ENCODE measurements around the gene ATG7. TPM values are rescaled to one million over a fixed set of nuclear protein-coding genes. Genes with fewer than 3 reads are reported as not detected.

The ATG7 gene
- total RNA-seq, 2 experiments from 2014 or later: 30.5 to 33.6 TPM

DNA sequence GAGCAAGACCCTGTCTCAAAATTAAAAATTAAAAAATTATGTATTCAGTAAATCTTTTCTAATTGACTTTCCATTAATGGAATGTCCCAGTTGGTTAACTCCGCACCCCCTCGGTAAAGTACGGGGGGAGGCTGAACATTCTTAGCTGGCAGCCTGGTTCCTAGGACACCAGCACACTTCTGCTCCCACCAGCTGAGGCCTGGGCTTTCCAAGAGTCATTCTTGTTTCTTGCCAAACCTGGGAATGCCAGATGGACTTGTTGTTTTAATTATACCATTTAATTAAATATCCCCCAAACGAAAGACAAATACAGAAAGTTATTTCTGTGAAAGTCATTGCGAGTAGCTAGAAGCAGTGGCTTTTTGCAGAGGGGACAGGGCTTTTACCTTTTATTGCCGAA is 192.2 kb downstream of the ATG7 start:
- Mint-ChIP-seq H3K9me3 (no peaks in the 10 kb centered on the region), H3K27ac (no peak overlapping the region), H3K27me3 (no peaks in the 10 kb centered on the region), H3K4me3 (no peak overlapping the region), H3K36me3 (peaks cover 9% of the 10 kb centered on the region), H3K4me1 (ENCODE audit: low read depth) (no peaks in the 10 kb centered on the region)
- ChIA-PET CTCF (interaction anchor here (0.5 kb wide), 1 partner anchor 801 kb away, joined by 3 read pairs; no protein-coding TSS in a partner anchor), POLR2A (no interaction called here)
- intact Hi-C loops (cut with micrococcal nuclease): no loop called here
- no peak for DNase-seq

DNA sequence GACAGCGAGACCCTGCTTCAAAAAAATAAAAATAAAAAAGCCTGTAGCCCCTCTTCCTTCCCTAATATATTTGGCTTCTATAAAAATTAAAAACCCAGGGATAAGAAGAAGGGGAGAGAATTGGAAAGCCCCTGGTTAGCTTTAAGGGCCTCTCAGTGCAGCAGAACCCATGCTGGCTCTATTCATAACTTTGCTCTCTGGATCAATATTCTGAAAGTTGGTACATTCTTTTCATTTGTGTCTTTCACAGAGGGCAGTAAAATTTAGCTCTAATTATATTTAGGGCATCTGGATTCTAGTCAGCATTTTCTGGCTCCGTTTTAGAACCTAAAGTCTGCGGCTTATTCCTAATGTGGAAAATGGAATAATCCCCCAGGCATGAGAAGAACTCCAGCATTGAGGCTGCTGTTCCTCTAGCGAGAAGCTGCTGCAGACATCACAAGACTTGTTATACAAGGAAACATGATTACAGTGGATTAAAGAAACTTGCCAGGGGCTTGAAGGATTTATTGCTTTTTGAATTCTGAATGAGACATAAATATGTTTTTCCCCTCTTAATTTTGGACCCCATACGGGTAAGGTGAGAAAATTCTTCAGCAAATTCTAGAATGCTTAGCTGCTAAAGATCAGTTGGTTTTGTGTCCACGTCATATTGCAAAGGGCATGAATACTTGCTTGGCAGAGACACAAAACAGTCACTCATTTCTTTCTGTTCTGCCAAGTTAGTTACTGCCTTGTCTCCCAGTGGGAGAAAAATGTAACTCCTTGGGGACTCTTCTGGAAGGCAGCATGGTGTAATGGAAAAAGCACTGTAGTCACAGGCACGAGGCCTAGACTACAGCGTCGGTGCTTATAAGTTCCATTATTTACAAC is 193.8 kb downstream of the ATG7 start:
- Mint-ChIP-seq H3K27ac (no peak overlapping the region), H3K36me3 (peaks cover 10% of the 10 kb centered on the region), H3K4me1 (ENCODE audit: low read depth) (no peaks in the 10 kb centered on the region), H3K4me3 (no peak overlapping the region), H3K27me3 (no peaks in the 10 kb centered on the region), H3K9me3 (no peaks in the 10 kb centered on the region)
- CTCF ChIA-PET: no interaction called here
- DNase-seq: no peak
- intact Hi-C loops (cut with micrococcal nuclease): no loop called here
- POLR2A ChIA-PET: no interaction called here

DNA sequence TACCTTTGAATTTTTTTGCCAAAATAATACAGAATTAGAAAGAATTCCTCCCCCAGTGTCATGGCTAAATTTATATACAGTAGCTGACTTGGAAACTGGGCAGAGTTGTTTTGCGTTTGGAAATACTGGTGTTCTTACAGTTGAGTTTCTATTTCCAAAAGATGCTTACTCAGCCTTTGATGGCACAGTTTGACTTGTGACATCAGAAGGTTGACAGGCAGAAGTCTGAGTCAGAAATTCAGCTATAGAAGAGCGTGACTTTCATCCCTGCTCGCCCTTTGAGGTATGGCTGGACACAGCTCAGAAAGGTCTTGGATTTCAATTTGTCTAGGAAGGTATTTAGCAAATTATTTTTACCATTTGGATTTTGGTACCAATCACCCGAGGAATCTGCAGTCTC is 195.7 kb downstream of the ATG7 start:
- Mint-ChIP-seq H3K4me1 (ENCODE audit: low read depth) (no peaks in the 10 kb centered on the region), H3K36me3 (peaks cover 10% of the 10 kb centered on the region), H3K4me3 (no peak overlapping the region), H3K27ac (no peak overlapping the region), H3K27me3 (no peaks in the 10 kb centered on the region), H3K9me3 (no peaks in the 10 kb centered on the region)
- no peak for DNase-seq
- CTCF ChIA-PET: no interaction called here
- POLR2A ChIA-PET: no interaction called here
- intact Hi-C loops (cut with micrococcal nuclease): no loop called here

DNA sequence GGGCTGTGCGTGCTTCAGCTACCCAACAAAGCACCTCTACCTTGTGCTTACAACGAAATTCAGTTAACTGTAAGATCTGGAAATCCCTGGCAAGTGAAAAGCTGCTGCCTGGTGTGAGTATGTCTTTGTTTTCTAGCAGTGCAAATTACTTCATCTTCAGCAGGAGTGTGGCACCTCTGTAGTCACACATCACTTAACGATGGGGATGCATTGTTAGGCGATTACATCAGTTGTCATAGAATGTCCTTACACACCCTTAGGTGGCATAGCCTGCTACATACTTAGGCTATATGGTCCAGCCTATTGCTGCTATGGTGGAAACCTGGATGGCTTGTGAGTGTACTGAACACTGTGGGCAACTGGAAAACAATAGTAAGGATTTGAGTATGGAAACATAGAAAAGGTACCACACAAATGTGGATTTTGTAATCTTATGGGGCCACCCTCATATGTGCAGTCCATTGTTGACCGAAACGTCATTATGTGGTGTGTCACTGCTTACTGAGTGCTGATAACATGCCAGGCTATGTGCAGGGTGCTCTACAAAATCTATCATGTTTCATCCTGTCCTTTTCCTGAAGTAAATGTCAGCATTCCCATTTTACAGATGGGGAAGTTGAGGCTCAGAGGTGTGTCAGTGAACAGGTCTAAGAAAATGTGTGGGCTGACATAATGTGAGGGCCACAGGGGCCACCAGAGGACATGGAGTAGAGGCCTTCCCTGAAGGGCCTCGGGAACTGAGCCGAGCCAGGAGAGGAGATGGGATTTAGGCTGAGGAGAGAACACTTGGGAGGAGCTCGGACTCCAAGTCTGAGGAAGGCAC is 198.0 kb downstream of the ATG7 start:
- POLR2A ChIA-PET: no interaction called here
- CTCF ChIA-PET: interaction anchor here (0.6 kb wide), 1 partner anchor 365 kb away, joined by 3 read pairs; no protein-coding TSS in a partner anchor
- DNase-seq: no peak
- H3K27me3 Mint-ChIP-seq: no peaks in the 10 kb centered on the region
- no peak overlapping the region for H3K27ac Mint-ChIP-seq
- no peaks in the 10 kb centered on the region for H3K9me3 Mint-ChIP-seq
- H3K36me3 Mint-ChIP-seq: peaks cover 8% of the 10 kb centered on the region
- intact Hi-C loops (cut with micrococcal nuclease): no loop called here
- H3K4me3 Mint-ChIP-seq: no peak overlapping the region
- no peaks in the 10 kb centered on the region for H3K4me1 Mint-ChIP-seq (ENCODE audit: low read depth)

DNA sequence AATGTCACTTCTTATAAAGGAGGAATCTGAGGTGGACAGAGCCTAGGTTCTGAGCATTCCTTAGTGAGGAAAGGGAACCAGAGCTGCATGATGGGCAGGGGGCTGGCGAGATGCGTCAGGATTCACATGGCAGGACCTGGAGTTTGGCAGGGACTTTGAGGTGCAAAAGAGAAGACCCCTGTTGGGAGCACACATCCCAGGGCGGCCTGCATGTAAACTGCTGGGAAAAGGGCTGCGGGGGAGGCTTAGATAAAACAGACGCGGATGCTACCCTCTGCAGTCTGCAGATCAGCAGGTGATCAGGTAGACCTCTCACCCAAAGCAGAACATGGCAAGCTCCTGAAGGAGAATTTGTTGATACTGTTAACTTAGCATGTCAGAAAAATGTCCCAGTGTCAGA is 203.1 kb downstream of the ATG7 start:
- no peaks in the 10 kb centered on the region for H3K9me3 Mint-ChIP-seq
- no peak overlapping the region for H3K4me3 Mint-ChIP-seq
- no peak for DNase-seq
- CTCF ChIA-PET: no interaction called here
- H3K27me3 Mint-ChIP-seq: no peaks in the 10 kb centered on the region
- POLR2A ChIA-PET: no interaction called here
- intact Hi-C loops (cut with micrococcal nuclease): no loop called here
- H3K36me3 Mint-ChIP-seq: peaks cover 4% of the 10 kb centered on the region
- no peak overlapping the region for H3K27ac Mint-ChIP-seq
- H3K4me1 Mint-ChIP-seq (ENCODE audit: low read depth): peaks cover 4% of the 10 kb centered on the region

DNA sequence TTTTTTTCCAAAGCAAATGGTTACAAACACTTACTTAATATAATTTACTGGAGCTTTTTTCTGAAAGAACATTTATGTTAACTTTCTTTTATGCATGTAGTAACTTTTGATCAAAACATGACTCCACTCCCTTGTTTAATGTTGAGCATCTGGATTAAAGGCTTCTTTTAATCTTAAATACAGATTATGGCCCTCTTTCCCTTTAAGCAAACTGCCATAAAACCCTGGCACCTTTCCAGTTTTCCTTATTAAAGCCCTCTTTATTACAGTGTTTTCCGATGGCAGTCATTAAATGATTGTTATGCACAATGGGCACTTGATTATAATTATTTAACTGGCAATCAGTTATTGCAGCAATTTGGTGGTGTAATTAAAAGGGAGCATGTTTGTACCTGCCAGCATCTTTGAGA is 204.5 kb downstream of the ATG7 start:
- intact Hi-C loops (cut with micrococcal nuclease): no loop called here
- Mint-ChIP-seq H3K36me3 (peaks cover 4% of the 10 kb centered on the region), H3K4me1 (ENCODE audit: low read depth) (peaks cover 4% of the 10 kb centered on the region), H3K27me3 (no peaks in the 10 kb centered on the region), H3K9me3 (no peaks in the 10 kb centered on the region), H3K27ac (no peak overlapping the region), H3K4me3 (no peak overlapping the region)
- DNase-seq: no peak
- CTCF ChIA-PET: no interaction called here
- POLR2A ChIA-PET: no interaction called here

DNA sequence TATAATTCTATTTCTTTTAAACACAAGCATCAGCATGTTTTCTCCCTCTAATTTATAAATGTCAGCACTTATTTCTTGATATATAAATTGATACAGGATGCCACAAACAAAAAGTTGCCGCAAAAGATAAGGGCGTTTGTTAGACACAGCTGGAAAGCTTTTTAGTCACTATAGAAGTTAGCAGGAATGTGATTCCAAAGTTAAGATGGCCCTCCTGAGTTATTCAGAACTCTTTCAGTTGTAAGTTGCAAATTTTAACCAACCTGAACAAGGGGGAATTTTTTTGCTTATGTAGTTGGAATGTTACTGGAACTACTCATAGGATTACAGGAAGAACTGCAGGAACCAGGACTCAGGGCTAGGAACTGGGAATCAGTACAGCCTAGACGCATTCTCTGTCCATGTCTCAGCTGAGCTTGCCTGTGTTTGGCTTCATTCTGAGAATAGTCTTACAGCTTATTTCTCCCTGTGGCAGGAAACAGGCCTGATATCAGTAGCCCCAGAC is 205.3 kb downstream of the ATG7 start:
- no peak overlapping the region for H3K4me3 Mint-ChIP-seq
- H3K27me3 Mint-ChIP-seq: no peaks in the 10 kb centered on the region
- H3K4me1 Mint-ChIP-seq (ENCODE audit: low read depth): peaks cover 4% of the 10 kb centered on the region
- CTCF ChIA-PET: no interaction called here
- intact Hi-C loops (cut with micrococcal nuclease): no loop called here
- no peak for DNase-seq
- POLR2A ChIA-PET: no interaction called here
- H3K27ac Mint-ChIP-seq: no peak overlapping the region
- H3K9me3 Mint-ChIP-seq: no peaks in the 10 kb centered on the region
- H3K36me3 Mint-ChIP-seq: peaks cover 4% of the 10 kb centered on the region

DNA sequence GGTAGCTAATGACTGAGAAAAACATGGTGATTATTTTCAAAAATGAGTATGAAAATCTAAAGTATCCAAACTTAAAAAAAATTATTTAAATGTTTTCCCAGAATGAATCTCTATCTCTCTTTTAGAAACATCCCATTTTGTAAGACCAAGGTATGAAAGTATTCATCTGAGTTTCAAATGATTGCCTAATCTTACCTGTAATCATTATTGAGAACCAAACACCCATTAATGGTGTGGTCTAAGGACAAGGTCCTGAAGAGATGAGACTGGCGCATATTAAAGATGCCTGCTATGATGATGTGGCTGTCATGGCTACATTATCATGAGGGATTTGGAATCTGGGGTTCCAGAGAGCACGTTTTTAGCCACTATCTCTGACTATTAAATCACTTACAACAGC is 206.0 kb downstream of the ATG7 start:
- H3K4me1 Mint-ChIP-seq (ENCODE audit: low read depth): peaks cover 4% of the 10 kb centered on the region
- CTCF ChIA-PET: no interaction called here

DNA sequence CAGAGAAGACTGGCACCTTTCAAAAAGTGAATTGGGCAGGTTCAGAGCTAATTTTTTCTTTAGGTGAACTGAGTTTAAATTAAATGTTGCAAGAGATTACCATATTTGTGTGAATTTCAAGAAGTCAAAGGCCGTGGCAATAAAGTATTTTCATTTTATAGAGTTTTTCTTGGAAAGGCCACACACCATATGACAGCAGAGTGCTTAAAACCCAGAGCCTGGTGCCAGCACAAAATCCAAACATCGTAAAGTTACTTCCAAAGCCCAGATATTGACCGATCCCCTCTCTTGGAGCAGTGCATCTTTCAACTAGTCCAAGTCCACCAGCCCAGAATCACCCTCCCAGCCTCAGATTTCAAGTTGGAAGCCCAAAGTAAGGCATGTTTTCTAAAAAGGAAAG is 207.0 kb downstream of the ATG7 start:
- CTCF ChIA-PET: interaction anchor here (0.7 kb wide), 1 partner anchor 24 kb away, joined by 3 read pairs; no protein-coding TSS in a partner anchor
- H3K4me1 Mint-ChIP-seq (ENCODE audit: low read depth): peaks cover 4% of the 10 kb centered on the region

More for the DNA sequence above, 206.0 kb downstream of the ATG7 start:
- H3K4me3 Mint-ChIP-seq: no peak overlapping the region
- H3K9me3 Mint-ChIP-seq: no peaks in the 10 kb centered on the region
- peaks cover 4% of the 10 kb centered on the region for H3K36me3 Mint-ChIP-seq
- H3K27ac Mint-ChIP-seq: no peak overlapping the region
- no peak for DNase-seq
- intact Hi-C loops (cut with micrococcal nuclease): no loop called here
- H3K27me3 Mint-ChIP-seq: no peaks in the 10 kb centered on the region
- POLR2A ChIA-PET: no interaction called here

DNA sequence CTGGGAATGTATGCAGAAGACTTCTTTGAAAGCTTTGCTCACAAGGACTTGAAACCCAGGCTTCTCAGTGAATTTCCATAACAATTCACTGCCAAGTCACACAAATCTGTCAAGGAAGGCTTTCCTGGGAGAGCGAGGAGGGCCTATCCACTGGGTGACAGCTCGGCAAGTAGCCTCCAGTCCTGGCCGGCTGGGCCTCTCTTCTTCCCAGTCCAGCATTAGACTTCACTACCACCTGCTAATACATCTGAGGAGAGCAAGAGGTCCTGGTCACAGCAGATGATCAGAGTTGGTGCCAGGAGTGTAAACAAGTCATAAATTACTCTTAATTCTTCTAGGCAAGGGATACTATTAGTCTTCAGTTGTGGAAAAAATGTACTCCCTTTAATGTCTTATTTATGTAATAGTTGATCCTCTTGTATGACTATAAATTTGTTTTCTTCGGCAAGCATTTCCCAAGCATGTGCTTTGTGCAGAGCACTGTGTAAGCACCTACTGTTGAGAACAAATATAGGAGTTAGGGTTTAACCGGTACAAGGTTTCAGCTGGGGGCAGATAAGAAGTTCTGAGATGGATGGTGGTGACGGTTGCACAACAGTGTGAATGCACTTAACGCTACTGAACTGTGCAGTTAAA is 208.6 kb downstream of the ATG7 start:
- DNase-seq: no peak
- peaks cover 4% of the 10 kb centered on the region for H3K4me1 Mint-ChIP-seq (ENCODE audit: low read depth)
- H3K36me3 Mint-ChIP-seq: peaks cover 9% of the 10 kb centered on the region
- H3K27ac Mint-ChIP-seq: no peak overlapping the region
- no peak overlapping the region for H3K4me3 Mint-ChIP-seq
- no peaks in the 10 kb centered on the region for H3K27me3 Mint-ChIP-seq
- peaks cover 7% of the 10 kb centered on the region for H3K9me3 Mint-ChIP-seq
- intact Hi-C loops (cut with micrococcal nuclease): no loop called here
- POLR2A ChIA-PET: no interaction called here
- CTCF ChIA-PET: no interaction called here

More for the DNA sequence above, 207.0 kb downstream of the ATG7 start:
- H3K36me3 Mint-ChIP-seq: peaks cover 9% of the 10 kb centered on the region
- no peak for DNase-seq
- peaks cover 3% of the 10 kb centered on the region for H3K9me3 Mint-ChIP-seq
- no peaks in the 10 kb centered on the region for H3K27me3 Mint-ChIP-seq
- no peak overlapping the region for H3K4me3 Mint-ChIP-seq
- POLR2A ChIA-PET: no interaction called here
- no peak overlapping the region for H3K27ac Mint-ChIP-seq
- intact Hi-C loops (cut with micrococcal nuclease): no loop called here

DNA sequence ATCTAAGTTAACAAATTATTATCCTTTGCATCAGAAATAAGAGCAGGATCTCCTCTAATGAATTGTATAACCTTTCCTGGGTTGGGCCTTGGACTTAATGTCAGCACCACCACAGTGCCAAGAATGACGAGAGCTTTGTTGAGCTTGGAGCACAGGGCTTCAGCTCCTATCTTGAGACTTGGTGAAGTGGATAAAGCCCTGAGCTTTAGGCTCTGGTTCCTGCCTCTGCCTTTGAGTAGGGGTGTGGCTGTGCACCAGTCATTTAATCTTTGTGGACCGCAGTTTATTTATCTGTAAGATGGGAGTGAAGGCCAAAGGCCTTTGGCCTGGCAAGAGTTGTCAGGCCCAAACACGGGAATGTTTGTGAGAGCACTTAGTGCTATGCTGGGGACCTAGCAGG is 209.4 kb downstream of the ATG7 start:
- ChIA-PET CTCF (no interaction called here), POLR2A (no interaction called here)

DNA sequence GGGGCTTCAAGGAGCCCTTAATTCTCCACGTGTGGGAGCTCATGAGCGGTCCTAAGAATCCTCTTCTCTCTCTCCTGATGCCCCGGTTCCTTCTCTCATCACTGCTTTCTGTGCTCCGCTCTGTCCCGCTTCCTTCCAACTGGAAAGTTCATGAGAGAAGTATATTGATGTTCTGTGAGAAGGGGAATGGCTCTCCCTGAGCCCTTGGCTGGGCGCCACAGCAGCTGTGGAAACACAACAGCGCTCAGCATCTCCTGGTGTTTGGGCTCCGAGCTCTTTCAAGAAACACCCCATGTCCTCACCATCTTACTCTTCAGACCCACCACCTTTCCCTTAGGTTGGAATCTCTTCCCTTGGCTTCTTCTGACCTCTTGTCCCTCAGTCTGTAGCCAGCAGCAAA is 209.8 kb downstream of the ATG7 start:
- H3K9me3 Mint-ChIP-seq: peaks cover 7% of the 10 kb centered on the region
- peaks cover 4% of the 10 kb centered on the region for H3K4me1 Mint-ChIP-seq (ENCODE audit: low read depth)
- H3K36me3 Mint-ChIP-seq: peaks cover 9% of the 10 kb centered on the region
- ChIA-PET POLR2A (no interaction called here), CTCF (no interaction called here)
- no peak for DNase-seq
- intact Hi-C loops (cut with micrococcal nuclease): no loop called here
- no peak overlapping the region for H3K4me3 Mint-ChIP-seq
- H3K27ac Mint-ChIP-seq: no peak overlapping the region
- no peaks in the 10 kb centered on the region for H3K27me3 Mint-ChIP-seq

More for the DNA sequence above, 209.4 kb downstream of the ATG7 start:
- Mint-ChIP-seq H3K4me1 (ENCODE audit: low read depth) (peaks cover 4% of the 10 kb centered on the region), H3K4me3 (no peak overlapping the region), H3K27me3 (no peaks in the 10 kb centered on the region), H3K9me3 (peaks cover 7% of the 10 kb centered on the region), H3K36me3 (peaks cover 9% of the 10 kb centered on the region), H3K27ac (no peak overlapping the region)
- no peak for DNase-seq
- intact Hi-C loops (cut with micrococcal nuclease): no loop called here

All from activated CD4-positive, alpha-beta memory T cell treated with anti-CD3 and anti-CD28 coated beads for 36 hours (primary cell).